GM21381 (cell line): ENCODE results near the gene CATSPER1.
"Not testable (repeated sequence)": the region's sequence is repeated elsewhere in the genome, so short reads cannot be mapped to it uniquely, and the experiment has no call there.

Experiments
- ATAC-seq: cut with Tn5 transposase; IDR thresholded peaks from one replicate; pipeline ENCODE4 v1.9.1; 2021; ENCODE audit warnings: mild to moderate bottlenecking, moderate library complexity; ENCODE audit not compliant: unreplicated experiment

Gene CATSPER1

GRCh38 chr11:66051766-66052663 is 25.7 kb upstream of the CATSPER1 start, which contains the start of gene SF3B2:
Gene SF3B2, plus strand, starts transcription at chr11:66052364. Its CDS starts 21 bp downstream, at chr11:66052385.
- ATAC-seq, result peak; percentile 90

- ATAC-seq, result no peak
These were observed 25.1 kb upstream of the CATSPER1 start for GRCh38 chr11:66051371-66051765.

GRCh38 chr11:66050581-66051231 is 24.4 kb upstream of the CATSPER1 start:
- no peak for ATAC-seq

- ATAC-seq, result no peak
These were observed 22.5 kb upstream of the CATSPER1 start, which contains the start of gene GAL3ST3 for GRCh38 chr11:66048547-66049323. Gene GAL3ST3, minus strand, starts transcription at chr11:66049161. Its CDS starts 3,746 bp downstream, at chr11:66045415.

GRCh38 chr11:66047541-66048365 is 21.5 kb upstream of the CATSPER1 start:
- no peak for ATAC-seq

- ATAC-seq, result no peak
These were observed 20.6 kb upstream of the CATSPER1 start for GRCh38 chr11:66046901-66047300.

GRCh38 chr11:66045177-66045639 is 18.9 kb upstream of the CATSPER1 start:
- ATAC-seq, result peak; percentile 49

GRCh38 chr11:66044757-66045156 is 18.5 kb upstream of the CATSPER1 start:
- no peak for ATAC-seq

- no peak for ATAC-seq
These were observed 17.0 kb upstream of the CATSPER1 start for GRCh38 chr11:66042996-66043906.

GRCh38 chr11:66042227-66042995 is 16.1 kb upstream of the CATSPER1 start:
- no peak for ATAC-seq

GRCh38 chr11:66039765-66040164 is 13.5 kb upstream of the CATSPER1 start:
- no peak for ATAC-seq

GRCh38 chr11:66037327-66037726 is 11.0 kb upstream of the CATSPER1 start:
- no peak for ATAC-seq

GRCh38 chr11:66036334-66036710 is 10.0 kb upstream of the CATSPER1 start:
- no peak for ATAC-seq

- no peak for ATAC-seq
These were observed 9.5 kb upstream of the CATSPER1 start for GRCh38 chr11:66035653-66036333.

GRCh38 chr11:66032957-66033735 is 6.9 kb upstream of the CATSPER1 start:
- no peak for ATAC-seq

GRCh38 chr11:66023186-66023440 is 3.2 kb downstream of the CATSPER1 start:
- ATAC-seq, result not testable (repeated sequence)

GRCh38 chr11:66022401-66023185 is 3.7 kb downstream of the CATSPER1 start:
- ATAC-seq, result no peak
